Right ventricle myocardium inferior (tissue), 1 donor: ENCODE results near the gene HOXD13. TPM values are rescaled to one million over a fixed set of nuclear protein-coding genes. Genes with fewer than 3 reads are reported as not detected.

Experiments used
- ATAC-seq: fragments of 200-7000 bp; cut with Tn5 transposase; one replicate; pipeline ENCODE4 v1.9.1; 2020; ENCODE audit warnings: mild to moderate bottlenecking, moderate library complexity
- DNase-seq: peaks from one replicate; pipeline ENCODE4 v3.0.0; 2021; ENCODE audit errors: missing footprints
- intact Hi-C: fragments of 100-400 bp; cut with DNase I; formaldehyde crosslinking; loops from one replicate; pipeline ENCODE4 v1.11.0; 2022
- total RNA-seq: library from RNA; stranded (reverse); fragmentation: NEBNext Ultra II Directional; extraction: Animal tissue kit (Norgen Biotek cat#: 25700); gene quantifications from one replicate; pipeline ENCODE4 v1.2.1, GENCODE V29; 2021
- donor health status: DM: no; HTN: yes; CAD: no; lungs with severe emphysema.

Gene HOXD13
- total RNA-seq, 1 donor from 2014 or later = not detected

DNA sequence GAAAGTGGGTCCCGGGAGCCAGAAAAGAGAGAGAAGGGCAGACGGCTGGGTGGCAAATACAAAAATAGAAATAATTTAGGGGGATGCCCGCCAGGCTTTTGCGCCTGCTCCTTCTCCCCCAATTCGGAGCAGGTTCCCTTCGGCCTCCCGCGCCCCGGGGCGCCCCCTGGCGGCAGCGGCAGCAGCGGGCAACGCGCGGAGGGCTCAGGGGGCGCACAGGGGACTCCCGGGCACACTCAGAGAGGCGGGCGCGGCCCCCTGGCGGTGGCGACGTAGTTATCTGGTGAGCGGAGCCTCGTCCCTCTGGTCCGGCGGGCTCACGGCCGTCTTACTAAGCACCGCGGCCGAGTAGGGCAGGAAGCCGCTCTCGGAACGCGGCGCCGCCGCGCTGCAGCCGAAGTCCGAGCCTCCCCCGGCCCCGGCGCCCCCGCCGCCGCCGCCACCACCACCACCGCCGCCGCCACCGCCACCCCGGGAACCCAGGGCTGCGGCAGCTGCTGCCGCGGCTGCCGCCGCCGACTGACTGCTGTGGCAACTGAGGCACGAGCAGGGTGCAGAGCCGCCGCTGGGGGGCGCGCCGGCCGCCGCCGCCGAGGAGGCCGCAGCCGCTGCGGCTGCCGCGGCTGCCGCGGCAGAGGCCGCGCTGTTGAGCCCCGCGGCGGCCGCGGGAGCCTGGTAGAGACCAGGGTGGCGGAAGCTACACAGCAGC, 12.5 kb upstream of the HOXD13 start:
- DNase-seq = peak; percentile 73
- intact Hi-C loops = loop anchor here (5.0 kb wide), 2 partner anchors 78 to 148 kb away; partner anchors contain the start of gene LNPK
- ATAC-seq = peak; percentile 37

DNA sequence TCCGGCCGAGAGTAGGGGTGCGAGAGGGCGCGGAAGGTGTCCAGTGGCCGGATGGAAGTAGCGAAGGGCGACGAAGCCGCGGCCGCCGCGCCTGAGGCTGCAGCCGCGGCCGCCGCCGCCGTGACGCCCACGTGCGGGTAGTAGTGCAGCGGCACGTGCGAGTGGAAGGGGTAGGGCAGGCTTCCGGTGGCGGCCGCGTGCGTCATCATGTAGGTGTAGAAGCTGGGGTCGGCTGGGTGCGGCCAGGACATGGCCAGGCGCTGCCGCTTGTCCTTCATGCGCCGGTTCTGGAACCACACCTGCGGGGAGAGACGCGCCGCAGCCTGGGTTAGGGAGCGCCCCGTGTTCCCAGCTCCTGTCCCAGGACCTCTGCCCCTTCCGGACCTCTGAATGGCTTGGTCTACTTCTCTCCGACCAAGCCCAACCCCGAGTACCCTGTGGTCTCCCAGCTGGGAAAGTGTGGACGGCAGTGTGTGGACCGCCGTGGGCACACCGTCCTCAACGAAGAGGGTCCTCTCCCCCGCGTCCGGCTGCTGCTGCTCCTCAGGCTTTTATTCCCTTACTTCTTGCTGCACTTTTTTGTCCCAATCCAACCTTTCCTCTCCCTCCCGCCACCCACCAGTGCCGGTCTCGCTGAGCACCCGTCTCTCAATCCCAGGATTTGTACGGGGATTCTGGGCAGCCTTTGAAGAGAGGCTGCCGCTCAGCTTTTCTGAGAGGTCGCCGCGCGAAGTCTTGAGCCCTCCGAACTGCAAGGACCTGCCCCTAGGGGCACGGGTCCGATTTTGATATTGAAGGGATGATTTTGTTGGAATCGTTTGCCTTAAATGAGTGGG, 11.8 kb upstream of the HOXD13 start:
- ATAC-seq = no peak
- DNase-seq = no peak
- intact Hi-C loops = loop anchor here (5.0 kb wide), 2 partner anchors 78 to 148 kb away; partner anchors contain the start of gene LNPK

DNA sequence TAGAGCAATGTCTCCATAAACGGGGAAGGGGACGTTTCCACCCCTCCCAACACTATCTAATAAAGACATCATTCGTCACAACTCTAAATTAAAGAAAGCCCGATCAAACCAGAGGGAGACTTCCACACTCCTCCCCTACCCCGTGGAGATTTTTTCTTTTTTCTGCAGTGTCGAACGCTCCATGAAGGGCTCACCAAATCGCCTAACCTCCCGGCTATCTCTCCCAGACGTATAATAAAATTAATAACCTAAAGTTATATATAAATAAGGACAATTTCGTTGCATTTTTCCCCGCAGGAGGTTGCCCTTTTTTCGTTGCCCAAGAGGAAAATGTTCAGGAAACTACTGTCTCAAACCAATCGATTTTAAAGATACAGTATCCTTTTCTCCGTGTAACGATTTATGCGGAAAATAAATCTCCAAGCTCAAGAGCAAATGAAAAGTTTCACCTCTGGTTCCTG, 11.1 kb upstream of the HOXD13 start:
- DNase-seq (no peak), ATAC-seq (no peak)
- intact Hi-C loops = loop anchor here (5.0 kb wide), 2 partner anchors 79 to 149 kb away; partner anchors contain the start of gene LNPK

DNA sequence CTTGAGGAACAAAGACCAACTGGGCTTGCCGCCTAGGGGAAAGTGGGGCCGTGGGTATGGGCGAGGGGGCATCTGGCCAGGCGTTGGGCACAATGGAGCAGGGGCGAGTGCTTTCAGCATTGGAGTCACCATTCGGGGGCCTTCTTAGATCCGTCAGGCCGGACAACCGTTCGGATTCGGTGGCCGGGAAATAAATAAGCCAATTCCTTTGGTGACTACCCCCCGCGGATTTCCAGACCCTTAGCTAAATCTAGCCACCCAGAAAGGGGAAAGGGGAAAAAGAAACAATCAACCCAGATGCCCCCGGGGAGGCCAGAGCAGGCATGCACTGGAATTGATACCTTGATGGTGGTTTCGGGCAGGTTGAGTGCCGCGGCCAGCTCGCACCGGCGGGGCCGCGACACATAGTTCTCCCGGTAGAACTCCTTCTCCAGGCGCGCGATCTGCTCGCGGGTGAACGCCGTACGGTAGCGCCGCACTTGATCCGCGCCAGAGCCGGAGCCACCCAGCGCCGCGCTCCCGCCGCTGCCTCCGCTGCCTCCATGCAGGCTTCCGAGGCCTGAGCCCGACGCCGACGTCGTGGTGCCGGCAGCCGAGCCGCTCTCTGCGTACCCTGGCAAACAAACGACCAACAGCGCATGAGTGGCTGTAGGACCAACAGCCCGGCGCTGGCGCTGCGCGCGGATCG, 10.5 kb upstream of the HOXD13 start:
- intact Hi-C loops = loop anchor here (5.0 kb wide), 2 partner anchors 80 to 150 kb away; partner anchors contain the start of gene LNPK
- ATAC-seq = no peak
- DNase-seq = no peak

DNA sequence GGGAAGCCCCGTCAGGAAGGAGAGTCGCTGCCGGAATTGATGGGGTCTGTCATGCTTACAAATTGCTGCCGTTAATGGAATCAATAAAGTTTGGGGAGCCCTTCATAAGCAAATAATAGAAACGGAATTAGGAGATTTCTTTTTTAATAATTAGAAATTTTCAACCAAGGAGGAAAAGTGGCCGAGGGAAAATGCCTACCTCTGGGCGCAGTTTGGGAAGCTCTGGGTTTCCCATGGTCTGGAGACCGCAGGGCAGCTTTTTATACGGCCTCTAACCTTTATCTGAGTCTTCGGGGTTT, 10.0 kb upstream of the HOXD13 start:
- DNase-seq (no peak), ATAC-seq (no peak)
- intact Hi-C loops = loop anchor here (5.0 kb wide), 2 partner anchors 80 to 150 kb away; partner anchors contain the start of gene LNPK

DNA sequence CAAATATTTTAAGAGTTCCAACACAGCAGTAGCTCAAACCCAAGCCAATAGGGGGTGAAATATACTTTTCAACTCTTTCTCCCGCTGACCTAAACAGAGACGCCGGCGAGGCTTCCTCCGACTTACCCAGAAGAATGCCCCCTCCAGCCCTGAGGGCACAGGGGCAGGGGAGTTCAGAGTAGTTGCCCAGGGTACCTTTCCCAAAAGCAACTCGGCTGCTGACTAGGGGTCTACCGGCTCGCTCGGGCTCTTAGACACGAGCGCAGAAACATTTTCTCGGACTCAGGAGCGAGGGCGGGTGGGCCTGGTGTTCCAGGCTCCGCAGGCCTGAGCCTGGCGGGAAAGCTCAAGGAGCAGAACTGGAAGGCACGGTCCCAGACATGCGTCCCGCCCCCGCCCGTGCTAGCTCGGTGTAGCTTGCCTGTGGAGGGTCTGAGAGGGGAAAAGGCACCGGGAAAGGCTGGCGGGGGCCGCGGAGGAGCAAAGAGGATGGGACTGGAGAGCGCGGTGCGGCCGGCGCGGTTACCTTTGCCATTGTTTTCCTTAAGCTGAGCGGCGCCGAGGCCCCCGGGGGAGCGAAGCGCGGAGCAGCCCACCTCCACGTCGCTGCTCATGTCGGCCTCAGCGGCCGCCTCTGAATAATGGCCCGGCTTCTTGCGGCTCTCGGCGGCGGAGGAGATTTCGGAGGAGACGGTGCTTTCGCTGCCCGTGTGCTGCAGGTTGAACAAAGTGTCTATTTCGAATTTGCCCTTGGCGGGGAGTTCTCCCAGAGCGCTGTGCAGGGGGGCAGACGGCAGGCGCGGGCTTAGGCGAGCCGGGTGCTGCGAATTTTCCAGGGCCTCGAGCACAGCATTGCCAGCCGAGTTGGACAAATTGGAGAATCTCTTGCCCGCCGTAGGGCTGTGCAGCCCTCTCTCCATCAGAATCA, 9.4 kb upstream of the HOXD13 start:
- no peak for ATAC-seq
- no peak for DNase-seq
- intact Hi-C loops = loop anchor here (5.0 kb wide), 2 partner anchors 81 to 151 kb away; partner anchors contain the start of gene LNPK

DNA sequence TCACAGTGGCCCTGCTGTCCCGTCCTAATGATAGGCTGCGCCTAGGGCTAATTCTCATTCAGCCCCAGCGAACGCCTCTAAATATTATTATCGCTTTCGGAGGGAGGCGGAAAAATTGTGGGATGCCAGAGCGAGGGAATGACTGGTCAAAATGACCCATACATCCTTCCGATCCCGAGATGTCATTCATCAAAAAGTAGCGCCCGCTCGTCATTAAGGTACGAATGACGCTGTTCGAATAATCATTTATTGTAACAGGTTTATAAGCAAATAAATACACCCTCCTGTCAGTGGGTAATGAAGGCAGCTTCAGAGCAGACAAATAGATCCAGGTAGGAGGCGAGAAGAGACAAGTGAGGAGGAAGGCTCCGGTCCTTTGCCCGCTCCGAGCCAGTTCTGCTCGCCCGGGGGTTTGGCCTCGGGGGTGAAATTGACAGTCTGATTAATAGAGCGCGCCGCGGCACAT, 8.7 kb upstream of the HOXD13 start, which contains the start of gene EVX2:
EVX2 (minus strand) TSS at position 167 of the 466 bp plus-strand sequence. CDS start 186 bp downstream, outside the sequence.
- intact Hi-C loops = loop anchor here (5.0 kb wide), 2 partner anchors 82 to 152 kb away; partner anchors contain the start of gene LNPK
- DNase-seq (no peak), ATAC-seq (no peak)

DNA sequence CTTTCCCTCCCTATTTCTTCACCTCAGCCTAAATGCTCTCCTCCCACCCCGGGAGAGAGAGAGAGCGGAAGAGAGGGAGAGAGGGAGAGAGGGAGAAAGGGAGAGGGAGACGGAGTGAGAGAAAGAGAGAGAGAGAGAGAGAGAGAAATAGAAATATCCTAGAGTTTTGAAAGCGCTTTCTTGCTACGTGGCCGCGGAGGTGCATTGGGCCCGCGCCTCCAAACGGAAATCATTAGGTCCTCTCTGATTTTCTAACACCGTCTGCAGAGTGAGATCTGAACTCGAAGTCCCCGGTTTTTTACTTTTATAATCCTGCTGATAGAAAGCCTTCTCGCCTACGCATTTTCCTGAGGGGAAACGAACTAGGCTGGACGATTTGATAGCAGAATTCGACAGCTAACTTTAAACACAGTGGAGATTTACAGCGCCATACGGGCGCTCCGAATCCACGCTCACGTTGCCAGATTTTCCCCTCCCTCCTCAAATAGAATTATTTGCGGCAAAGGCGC, 7.9 kb upstream of the HOXD13 start:
- DNase-seq (no peak), ATAC-seq (no peak)
- intact Hi-C loops = loop anchor here (5.0 kb wide), 3 partner anchors 82 to 667 kb away; partner anchors contain the start of gene LNPK

DNA sequence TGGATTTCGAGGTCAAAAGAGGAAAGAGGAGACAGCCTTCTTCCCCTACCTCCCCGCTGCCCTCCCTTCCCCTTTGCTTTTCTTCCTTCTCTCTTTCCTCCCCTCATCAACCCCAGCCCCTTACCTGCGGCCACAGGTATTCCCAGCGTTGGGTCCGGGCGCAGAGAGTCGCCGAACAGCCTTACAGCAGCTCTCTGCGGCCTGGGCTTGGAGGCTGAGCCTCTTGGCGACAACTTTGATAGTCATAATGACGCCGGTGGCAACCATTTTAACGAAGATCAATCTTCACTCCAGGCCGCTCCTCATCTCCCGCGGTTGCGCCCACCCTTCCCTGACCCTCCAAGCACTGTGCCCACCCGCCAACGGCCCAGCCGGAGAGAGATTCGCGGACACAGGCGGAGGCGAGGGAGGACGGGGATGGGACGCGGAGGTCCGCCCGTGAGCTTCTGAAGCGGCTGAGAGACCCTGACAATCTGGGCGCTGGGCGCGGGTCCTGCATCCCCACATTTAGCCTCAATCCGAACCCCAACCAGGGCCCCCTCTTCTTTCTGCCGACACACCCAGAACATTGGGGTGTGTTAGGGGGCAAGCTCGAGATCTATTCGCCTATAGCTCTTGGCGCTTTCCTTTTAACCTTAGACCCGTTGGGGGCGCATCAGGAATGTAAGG, 7.3 kb upstream of the HOXD13 start:
- intact Hi-C loops = loop anchor here (5.0 kb wide), 1 partner anchor 668 kb away; no protein-coding TSS in a partner anchor

DNA sequence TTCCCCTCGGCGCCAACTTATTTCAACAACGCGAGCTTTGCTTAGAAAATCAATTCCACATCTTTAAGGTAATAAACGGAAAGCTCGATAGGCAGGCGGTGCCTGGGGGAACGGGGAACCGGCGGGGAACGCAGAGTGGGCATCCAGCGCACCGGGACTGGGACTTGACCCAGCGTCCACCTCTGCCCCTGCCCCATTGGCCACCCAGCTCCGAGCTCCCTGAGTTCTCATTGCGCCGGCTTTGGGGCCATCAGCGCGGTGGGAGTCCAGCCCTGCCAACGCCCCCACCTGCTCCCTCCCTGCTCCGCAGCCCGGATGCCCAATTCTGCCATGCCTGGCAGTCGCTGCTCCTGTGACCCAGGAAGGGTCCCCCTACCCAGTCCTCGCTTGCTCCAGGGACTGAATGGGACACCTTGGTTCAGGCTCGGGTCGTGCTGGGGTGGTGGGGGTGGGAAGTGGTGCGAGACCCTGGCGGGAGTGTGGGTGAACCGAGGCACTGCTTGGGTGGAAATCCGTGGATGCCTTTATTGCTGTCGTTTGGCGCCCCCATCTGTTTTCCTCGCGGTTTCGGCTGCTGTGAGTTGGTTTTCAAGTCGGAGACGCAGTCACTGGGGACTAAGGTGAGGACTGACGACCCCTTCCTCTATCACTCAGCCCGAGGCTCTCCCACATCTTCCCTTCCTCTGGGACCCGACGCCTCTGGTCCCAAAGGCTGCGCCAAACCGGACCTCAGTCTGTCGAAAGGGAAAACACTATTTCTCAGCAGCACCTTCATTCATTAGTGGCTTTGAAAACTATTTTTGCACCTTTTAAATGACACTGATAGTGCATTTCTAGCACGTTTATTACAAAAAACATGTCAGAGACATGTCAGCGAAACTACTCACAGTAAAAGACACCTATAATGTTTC, 6.4 kb upstream of the HOXD13 start:
- peak; percentile 21 for ATAC-seq
- no peak for DNase-seq
- intact Hi-C loops = loop anchor here (2.0 to 5.0 kb wide), 2 partner anchors 395 to 669 kb away; no protein-coding TSS in a partner anchor

More for the DNA sequence above, 7.3 kb upstream of the HOXD13 start:
- DNase-seq (no peak), ATAC-seq (no peak)

DNA sequence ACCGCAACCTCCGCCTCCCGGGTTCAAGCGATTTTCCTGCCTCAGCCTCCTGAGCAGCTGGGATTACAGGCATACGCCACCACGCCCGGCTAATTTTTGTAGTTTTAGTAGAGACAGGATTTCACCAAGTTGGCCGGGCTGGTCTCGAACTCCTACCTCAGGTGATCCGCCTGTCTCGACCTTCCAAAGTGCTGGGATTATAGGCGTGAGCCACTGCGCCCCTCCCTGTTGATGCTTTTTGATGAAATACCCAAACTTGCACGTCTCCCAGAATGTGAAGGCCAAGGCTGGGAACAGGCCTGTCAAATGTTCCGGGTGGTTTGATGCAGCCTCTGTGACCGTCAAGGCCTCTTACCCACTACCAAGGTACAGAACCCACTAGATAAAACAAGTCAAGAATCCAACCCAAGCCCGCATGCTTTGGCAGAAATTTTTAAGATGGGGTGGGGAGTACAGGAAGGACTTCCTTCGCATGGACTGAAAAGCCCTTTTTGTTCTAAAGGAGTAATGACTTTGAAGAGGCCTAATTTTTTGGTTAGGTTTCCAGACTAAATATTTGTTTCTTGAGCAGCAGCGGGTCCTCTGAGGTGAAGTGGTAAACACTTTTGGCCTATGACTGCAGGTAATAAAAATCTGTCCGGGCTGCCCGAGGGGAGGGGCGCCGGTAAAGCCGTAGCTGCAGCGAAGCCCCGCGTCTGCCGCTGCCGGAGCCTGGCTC, 5.0 kb upstream of the HOXD13 start:
- intact Hi-C loops = loop anchor here (2.0 to 5.0 kb wide), 2 partner anchors 397 to 670 kb away; no protein-coding TSS in a partner anchor
- ATAC-seq = no peak
- no peak for DNase-seq

DNA sequence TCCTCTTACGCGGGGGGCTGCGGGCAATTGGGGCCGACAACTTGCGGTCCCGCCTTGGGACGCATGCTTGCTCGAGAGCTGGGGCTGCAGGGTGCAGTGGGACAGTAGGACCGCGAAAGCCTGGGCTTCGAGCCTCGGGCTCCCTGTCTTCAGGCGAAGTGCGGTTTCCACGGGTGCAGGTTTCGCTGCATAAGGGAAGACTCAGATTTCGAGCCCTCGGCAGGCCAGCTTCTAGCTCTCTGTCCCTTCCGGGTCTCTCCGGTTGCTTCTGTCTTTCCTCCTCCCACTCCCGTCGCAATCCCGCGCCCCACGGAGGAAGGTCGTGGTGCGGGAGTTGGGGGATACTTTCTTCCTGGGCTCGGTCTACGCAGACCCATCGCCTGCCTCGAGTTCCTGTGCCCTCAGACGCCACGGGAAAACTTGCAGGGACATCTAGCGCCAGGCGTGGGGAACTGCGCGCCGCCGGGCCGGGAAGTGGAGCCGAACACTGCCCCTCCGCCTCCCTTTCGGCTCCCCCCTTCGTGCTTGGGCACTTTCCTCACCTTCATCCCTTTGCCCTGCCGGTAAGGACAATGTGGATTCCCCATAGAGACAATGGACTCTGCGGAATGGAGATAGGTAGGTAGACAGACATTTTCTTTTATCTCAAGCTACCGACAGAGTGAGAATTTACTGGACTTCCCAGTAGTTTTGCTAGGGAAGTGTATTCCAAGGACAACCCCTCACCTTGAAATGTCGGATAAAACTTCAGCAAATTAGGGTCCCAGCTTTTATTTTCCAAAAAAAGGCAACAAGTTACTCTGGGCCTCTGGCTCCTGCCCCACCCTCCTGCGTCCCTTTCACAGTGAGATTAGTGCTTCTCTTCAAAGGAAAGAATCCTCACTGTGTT, 4.2 kb upstream of the HOXD13 start:
- ATAC-seq (peak; percentile 80), DNase-seq (no peak)
- intact Hi-C loops = loop anchor here (5.0 kb wide), 1 partner anchor 671 kb away; no protein-coding TSS in a partner anchor

DNA sequence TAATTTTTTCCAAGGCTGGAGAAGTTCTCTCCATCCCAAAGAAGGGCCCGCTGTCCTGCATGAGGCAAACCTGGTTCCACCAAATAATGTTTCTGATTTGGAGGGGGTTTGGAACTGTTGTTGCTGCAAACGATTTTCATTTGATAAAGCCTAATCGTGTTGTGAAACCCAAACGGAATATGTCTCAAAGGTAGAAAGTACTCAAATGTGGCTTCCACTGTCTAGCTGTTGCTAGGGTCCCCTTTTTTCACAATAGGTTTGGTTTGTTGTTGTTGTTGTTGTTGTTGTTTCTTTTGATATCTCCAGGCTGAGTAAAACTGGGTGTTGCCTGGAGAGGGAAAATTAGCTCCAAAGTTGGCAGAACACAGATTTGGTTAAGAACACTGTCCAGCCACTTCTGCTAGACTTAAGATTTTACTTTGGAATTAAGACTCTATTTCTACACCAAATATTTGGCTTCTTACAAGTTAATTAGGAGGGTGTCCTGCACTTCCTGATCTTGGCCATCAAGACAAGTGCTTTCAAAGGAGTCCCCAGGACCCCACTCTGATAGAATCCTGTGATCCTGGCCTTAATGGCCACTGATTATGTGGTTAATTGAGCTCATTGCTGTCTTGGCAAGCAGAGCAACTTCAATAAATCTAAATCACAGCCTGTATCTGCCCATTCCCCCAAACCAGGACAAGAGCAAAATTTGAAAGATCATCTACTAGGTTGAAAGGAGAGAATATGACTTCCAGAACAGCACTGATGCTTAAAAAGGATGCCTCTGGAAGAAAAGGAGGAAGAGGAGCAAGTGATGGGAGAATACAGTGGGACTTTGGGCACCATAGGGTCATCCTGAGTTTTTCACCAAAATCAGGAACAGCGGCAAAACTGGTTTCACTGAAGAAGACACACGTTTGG, 3.3 kb upstream of the HOXD13 start:
- intact Hi-C loops = loop anchor here (5.0 kb wide), 1 partner anchor 672 kb away; no protein-coding TSS in a partner anchor
- no peak for DNase-seq
- ATAC-seq = no peak
